Brain pericyte (primary cell): Measurements from ENCODE around the gene WSCD2.

Experiments
- DNase-seq: peaks from one replicate; pipeline ENCODE4 v3.0.0-alpha.2; 2012; ENCODE audit warnings: low read depth, low spot score

The WSCD2 gene

DNA sequence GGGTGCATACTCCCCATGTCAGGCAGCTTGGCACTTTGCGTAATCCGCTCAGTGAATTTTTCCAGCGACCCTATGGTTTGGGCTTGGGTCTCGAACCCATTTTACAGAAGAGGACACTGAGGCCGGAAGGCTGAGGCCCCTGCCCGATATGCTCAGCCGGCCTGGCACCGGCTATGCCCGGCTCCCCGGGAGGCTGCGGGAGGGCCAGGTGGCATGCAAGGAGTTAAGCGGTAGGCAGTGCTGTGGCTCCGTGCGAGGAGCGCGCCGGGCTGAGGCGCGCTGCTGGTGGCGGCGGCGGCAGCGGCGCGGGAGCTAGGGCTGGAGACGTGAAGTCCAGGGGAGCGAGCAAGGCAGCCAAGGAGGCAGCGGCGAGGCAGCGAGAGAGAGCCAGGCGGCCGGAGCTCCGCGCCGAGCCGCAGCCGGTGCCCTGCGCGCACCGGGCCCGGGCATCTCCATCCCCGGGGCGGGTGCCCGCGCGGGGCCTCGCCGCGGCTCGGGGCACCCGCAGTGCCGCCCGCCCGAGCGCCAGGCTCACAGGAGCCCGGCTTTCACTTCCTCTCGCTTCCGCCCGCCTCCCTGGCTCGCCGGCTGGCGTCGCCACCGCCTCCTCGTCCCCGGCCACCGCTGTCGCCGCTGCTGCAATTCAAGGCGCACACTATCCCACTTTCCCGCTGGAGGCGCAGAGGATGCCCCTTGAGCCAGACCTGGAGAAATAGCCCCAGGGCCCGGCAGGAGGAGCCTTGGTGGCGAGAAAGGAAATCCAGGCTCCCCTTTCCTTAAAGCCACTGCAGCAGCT, at the start of gene WSCD2:
TSS of gene WSCD2 (plus strand) at position 272 of the 796 bp plus-strand sequence. CDS start 66,545 bp downstream, outside the sequence.
- DNase-seq, result no peak

DNA sequence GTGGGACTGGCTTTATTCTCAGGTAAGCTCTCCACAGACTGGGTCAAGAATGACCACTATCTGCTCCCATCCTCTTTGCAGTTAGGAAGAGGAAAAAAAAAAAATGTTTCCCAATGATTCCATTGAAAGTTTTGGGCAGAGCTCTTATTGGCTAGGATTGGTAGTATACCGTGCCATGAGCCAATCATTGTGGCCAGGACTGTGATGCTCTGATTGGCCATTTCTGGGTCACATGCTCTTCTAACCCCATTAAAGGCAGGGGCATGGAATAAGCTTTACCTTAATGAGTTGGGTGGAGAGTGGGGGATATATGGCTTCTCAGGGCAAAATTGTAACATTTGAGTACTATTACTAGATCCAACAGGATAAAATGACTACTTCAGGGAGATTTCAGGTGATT, 49.4 kb upstream of the WSCD2 start:
- no peak for DNase-seq

- no peak for DNase-seq
Observed at GRCh38 chr12:108080363-108080762, 48.7 kb upstream of the WSCD2 start.

DNA sequence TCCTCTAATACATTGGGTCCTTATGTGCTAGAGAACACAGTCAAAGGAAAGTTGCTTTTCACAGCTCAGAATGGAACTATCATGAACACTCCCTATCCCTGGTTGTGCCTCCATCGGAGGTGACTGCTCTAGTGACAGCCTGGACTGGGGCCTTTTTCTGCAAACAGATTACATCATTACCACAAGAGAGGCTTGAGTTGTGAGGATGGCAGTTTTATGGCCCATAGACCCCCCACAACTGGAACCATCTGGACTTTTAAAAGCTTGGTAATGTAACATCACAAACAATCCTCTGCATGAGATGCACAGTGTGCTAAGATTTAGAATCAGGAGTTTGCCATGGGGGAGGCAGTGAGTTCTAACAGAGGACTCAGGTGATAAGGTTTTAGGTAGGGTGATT, 46.6 kb upstream of the WSCD2 start:
- DNase-seq, result no peak

DNA sequence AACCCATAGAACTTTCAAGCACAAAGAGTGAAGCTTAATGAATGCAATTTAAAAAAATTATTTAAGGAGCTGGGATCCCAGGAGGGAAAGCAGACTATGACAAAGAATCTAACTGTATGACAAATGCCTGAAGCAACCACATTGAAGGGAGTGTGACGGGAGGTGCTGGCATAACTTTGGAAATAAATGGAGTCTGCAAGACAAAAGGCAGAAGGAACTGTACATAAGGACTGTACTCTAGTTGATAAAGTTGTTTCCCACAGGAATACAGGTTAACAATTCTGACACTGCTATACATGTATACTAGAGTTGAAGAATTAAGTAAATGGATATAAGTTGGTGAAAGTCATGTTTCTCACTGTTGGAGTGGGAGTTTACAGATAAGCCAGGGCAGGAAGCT, 41.2 kb upstream of the WSCD2 start:
- DNase-seq, result no peak

DNA sequence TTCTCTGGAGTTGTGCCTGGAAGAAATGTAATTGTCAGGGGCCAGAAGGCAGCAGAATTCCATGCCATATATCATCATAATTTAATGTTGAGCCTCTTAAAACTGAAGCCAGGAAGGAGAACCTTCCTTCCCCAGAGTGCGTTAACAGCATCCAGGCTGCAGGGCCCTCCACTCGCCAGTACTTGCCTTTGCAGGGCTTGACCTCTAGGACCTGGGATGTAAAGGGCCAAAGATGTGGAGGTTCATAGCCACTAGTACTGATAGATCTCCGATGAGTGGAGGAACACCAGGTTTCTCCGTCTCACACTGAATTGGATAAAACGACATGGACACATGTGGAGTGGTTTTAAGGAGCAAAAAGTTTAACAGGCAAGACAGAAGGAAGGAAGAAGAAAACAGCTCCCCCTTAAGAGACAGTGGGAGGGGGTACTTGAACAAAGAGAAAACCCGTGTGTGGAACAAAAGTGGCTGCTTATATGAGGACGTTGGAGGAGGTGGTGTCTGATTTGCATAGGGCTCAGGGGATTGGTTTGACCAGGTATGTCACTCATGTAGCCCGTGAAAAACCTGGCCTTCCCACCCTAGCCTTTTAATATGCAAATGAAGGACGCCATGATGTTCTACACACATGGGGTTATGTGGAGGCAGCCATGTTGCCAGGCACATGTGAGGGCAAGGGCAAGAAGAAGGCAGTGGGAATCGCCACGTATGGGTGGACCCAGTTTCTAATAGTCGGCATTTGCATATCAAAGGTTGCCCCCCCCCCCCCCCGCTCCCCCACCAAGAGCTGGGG, 38.8 kb upstream of the WSCD2 start:
- no peak for DNase-seq

GRCh38 chr12:108090932-108091678, 38.0 kb upstream of the WSCD2 start:
- no peak for DNase-seq

DNA sequence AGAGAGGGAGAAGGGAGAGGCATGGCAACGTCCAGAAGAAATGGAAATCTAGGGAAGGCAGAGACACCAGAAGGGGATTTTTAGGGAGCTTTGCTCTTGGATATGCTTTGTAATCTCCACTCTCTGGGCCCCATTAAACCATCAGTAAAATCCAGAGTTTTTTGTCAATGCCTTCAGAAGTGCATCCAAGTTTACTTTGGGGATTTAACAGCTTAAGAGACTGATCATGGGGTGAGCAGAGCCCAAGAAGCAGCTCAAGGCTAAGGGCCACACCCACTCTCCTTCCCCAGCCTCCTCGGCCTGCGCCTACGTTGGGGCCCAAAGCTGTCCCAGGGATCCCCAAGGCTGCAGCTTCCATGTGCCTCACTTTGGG, 37.4 kb upstream of the WSCD2 start:
- DNase-seq, result no peak

GRCh38 chr12:108093209-108093608, 35.9 kb upstream of the WSCD2 start:
- DNase-seq, result no peak

- DNase-seq, result no peak
Observed at GRCh38 chr12:108094056-108094649, 34.9 kb upstream of the WSCD2 start.

GRCh38 chr12:108097160-108097911, 31.8 kb upstream of the WSCD2 start:
- DNase-seq, result no peak

- DNase-seq, result no peak
Observed at GRCh38 chr12:108098374-108098773, 30.7 kb upstream of the WSCD2 start.

GRCh38 chr12:108099073-108099472, 30.0 kb upstream of the WSCD2 start:
- no peak for DNase-seq

DNA sequence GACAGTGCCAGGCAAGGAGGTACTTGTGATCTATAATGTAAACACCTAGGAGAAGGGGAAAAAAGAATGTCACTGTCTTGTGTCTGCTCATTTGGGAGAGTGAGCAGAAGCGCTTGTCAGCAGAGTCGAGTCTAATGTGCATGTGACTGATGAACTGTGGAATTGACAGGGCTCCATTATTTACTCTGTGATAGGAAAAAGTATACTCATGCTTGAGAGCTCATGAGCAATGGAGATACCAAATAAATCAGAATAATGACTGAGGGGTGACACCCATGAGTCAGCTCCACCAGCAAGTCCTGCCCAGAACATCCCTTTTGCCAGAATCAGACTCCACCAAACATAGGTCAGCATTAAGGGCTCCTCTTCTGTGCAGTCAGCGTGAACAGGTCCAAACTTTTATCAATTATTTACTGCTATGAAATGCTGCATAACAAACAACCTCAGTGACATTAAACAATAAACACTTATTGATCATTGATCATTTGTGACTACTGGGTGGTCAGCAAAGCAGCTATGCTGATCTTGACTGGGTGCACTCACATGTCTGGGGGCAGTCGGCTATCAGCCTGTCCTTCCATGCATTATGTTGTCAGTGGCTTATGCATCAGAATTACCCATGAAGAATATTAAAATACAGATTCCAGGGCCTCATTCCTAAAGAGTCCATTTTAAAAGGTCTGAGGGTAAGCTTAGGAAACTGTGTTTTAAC, 29.2 kb upstream of the WSCD2 start:
- DNase-seq, result no peak

DNA sequence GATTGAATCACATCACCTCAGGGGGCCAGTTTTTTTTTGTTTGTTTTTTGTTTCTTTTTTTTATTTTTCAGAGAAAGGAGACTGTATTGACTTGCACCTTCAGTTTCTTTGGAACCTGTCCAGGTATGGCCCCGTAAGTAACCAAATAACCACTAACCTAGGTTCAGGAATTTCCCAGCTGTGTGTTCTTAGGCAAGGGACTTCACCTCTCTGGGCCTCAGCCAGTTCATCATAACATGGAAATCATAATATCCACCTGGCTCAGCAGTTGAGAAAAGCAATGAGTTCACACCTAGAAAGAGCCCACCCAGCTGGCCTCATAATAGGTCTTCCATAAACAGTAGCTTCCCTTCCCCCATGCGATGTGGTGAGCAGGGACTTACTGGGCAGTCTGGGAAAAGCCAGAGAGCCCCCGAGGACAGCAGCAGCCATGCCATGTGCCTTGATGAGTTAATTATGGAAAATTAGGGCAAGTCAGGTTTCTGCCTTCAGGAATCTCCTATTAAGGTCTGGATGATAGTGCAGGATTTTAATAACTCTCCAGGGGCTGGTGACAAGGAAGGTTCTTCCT, 27.4 kb upstream of the WSCD2 start:
- no peak for DNase-seq

- no peak for DNase-seq
Observed at GRCh38 chr12:108102363-108102762, 26.7 kb upstream of the WSCD2 start.

GRCh38 chr12:108103087-108103486, 26.0 kb upstream of the WSCD2 start:
- no peak for DNase-seq

DNA sequence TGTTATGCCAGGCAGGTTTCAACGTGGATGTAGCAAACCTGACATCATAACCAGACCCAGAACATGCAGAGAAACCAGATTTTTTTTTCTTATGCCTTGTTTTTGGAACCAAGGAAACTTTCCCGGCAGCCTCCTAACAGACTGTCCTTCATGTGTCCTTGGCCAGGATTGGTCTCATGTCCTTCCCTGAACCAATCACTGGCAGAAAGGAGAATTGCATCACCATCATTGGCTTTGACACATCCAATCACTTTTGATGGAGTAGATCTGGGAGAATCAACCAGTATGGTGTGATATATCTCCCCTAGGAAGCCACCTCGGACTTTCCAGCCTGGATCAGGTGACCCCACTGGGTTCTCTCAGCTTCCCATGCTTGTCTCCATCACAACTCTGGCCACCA, 25.6 kb upstream of the WSCD2 start:
- no peak for DNase-seq

DNA sequence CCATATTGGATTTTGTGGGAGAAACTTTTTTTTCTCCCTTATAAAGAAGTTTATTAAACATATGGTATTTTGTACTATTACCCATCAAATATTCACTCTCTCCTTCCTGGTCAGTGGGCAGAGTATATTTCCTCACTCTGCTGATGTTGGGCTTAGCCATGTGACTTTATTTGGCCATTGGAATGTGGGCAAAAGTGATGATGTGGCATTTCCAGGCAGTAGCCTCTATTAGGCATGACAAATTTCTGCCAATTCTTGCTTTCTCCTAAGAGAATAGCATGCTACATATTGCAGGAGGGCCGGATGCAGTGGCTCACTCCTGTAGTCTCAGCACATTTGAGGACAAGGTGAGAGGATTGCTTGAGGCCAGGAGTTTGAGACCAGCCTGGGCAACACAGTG, 24.4 kb upstream of the WSCD2 start:
- DNase-seq, result no peak

GRCh38 chr12:108106599-108106998, 22.5 kb upstream of the WSCD2 start:
- no peak for DNase-seq
